WTC11 (cell line): ENCODE data around the gene MEDAG. TPM values are rescaled to one million over a fixed set of nuclear protein-coding genes. Genes with fewer than 3 reads are reported as not detected.

Experiments used
- ATAC-seq: fragments of 200-7000 bp; cut with Tn5 transposase; 2 replicates; pipeline ENCODE4 v1.10.0; 2021; ENCODE audit warnings: mild to moderate bottlenecking, moderate library complexity
- CTCF ChIA-PET: fragments of 300-600 bp; sonication (Branson Sonifier 250); formaldehyde crosslinking; loops from one replicate; lab custom pipeline; 2021; ENCODE audit warnings: antibody characterized with exemption; lab: Charles Lee
- POLR2A ChIA-PET: fragments of 350-600 bp; sonication (Branson Sonifier 250); formaldehyde crosslinking; loops from one replicate; lab custom pipeline; 2021; ENCODE audit warnings: antibody characterized with exemption; lab: Charles Lee
- DNase-seq: peaks from one replicate; pipeline ENCODE4 v3.0.0; 2021; ENCODE audit warnings: low spot score
- H3K27ac Mint-ChIP-seq: 2 replicates; pipeline ENCODE4 v1.8.0; 2021; ENCODE audit warnings: mixed read lengths
- H3K27me3 Mint-ChIP-seq: 2 replicates; pipeline ENCODE4 v1.8.0; 2021; ENCODE audit warnings: low read depth, mild to moderate bottlenecking, moderate library complexity, mixed read lengths
- H3K36me3 Mint-ChIP-seq: 2 replicates; pipeline ENCODE4 v1.8.0; 2021; ENCODE audit warnings: mixed read lengths
- H3K4me1 Mint-ChIP-seq: 2 replicates; pipeline ENCODE4 v1.8.0; 2022; ENCODE audit warnings: mixed read lengths
- H3K4me3 Mint-ChIP-seq: 2 replicates; pipeline ENCODE4 v1.8.0; 2021; ENCODE audit warnings: mild to moderate bottlenecking, moderate library complexity, mixed read lengths
- H3K9me3 Mint-ChIP-seq: 2 replicates; pipeline ENCODE4 v1.8.0; 2021; ENCODE audit warnings: mixed read lengths
- ESRRA ChIP-seq: sonication (generic); formaldehyde crosslinking; IDR thresholded peaks from 2 replicates; pipeline ENCODE4 v1.8.1; 2022; ENCODE audit warnings: mild to moderate bottlenecking, missing genetic modification reagents, borderline replicate concordance
- HMGA2 ChIP-seq: fragments of 250-450 bp; sonication (Bioruptor Pico); IDR thresholded peaks from 2 replicates; pipeline ENCODE4 v1.4.0; 2021; ENCODE audit warnings: mild to moderate bottlenecking, moderate library complexity
- HMGXB4 ChIP-seq: sonication (generic); formaldehyde crosslinking; IDR thresholded peaks from 2 replicates; pipeline ENCODE4 v1.8.1; 2023; ENCODE audit warnings: mild to moderate bottlenecking, moderate library complexity, missing genetic modification reagents
- IRF1 ChIP-seq: sonication (generic); formaldehyde crosslinking; IDR thresholded peaks from 2 replicates; pipeline ENCODE4 v1.8.0; 2023; ENCODE audit warnings: missing genetic modification reagents
- OVOL2 ChIP-seq: fragments of 250-450 bp; sonication (Bioruptor Pico); IDR thresholded peaks from 2 replicates; pipeline ENCODE4 v1.9.0; 2021; ENCODE audit warnings: mild to moderate bottlenecking, borderline replicate concordance
- PRRX2 ChIP-seq: fragments of 250-450 bp; sonication (Bioruptor Pico); IDR thresholded peaks from 2 replicates; pipeline ENCODE4 v1.8.0; 2021; ENCODE audit warnings: mild to moderate bottlenecking
- TEAD4 ChIP-seq: sonication (generic); formaldehyde crosslinking; IDR thresholded peaks from 2 replicates; pipeline ENCODE4 v1.8.0; 2022; ENCODE audit warnings: mild to moderate bottlenecking, missing genetic modification reagents
- USF1 ChIP-seq: sonication (generic); formaldehyde crosslinking; IDR thresholded peaks from 2 replicates; pipeline ENCODE4 v1.8.0; 2022; ENCODE audit warnings: mild to moderate bottlenecking, missing genetic modification reagents
- ZNF121 ChIP-seq: sonication (generic); formaldehyde crosslinking; IDR thresholded peaks from 2 replicates; pipeline ENCODE4 v1.8.0; 2023; ENCODE audit warnings: missing genetic modification reagents
- total RNA-seq: library from RNA; stranded (reverse); gene quantifications from 3 replicates; pipeline ENCODE4 v1.2.3, GENCODE V29; 2021
- TF ChIP-seq, protein P1 (sequence below): sonication (generic); formaldehyde crosslinking; IDR thresholded peaks from 2 replicates; pipeline ENCODE4 v1.8.1; 2023; ENCODE audit warnings: mild to moderate bottlenecking, missing genetic modification reagents, moderate library complexity
- TF ChIP-seq, protein P2 (sequence below): fragments of 250-450 bp; sonication (Bioruptor Pico); IDR thresholded peaks from 2 replicates; pipeline ENCODE4 v1.9.0; 2021; ENCODE audit warnings: mild to moderate bottlenecking, borderline replicate concordance
- TF ChIP-seq, protein P3 (sequence below): sonication (generic); formaldehyde crosslinking; IDR thresholded peaks from 2 replicates; pipeline ENCODE4 v1.8.1; 2023; ENCODE audit warnings: mild to moderate bottlenecking, missing genetic modification reagents
- TF ChIP-seq, protein P4 (sequence below): sonication (generic); formaldehyde crosslinking; IDR thresholded peaks from 2 replicates; pipeline ENCODE4 v1.8.1; 2023; ENCODE audit warnings: mild to moderate bottlenecking, missing genetic modification reagents
- TF ChIP-seq, protein P5 (sequence below): sonication (generic); formaldehyde crosslinking; IDR thresholded peaks from 2 replicates; pipeline ENCODE4 v1.8.1; 2022; ENCODE audit warnings: mild to moderate bottlenecking, missing genetic modification reagents, moderate library complexity, borderline replicate concordance
- TF ChIP-seq, protein P6 (sequence below): sonication (generic); formaldehyde crosslinking; IDR thresholded peaks from 2 replicates; pipeline ENCODE4 v1.8.0; 2022; ENCODE audit warnings: mild to moderate bottlenecking, missing genetic modification reagents
- TF ChIP-seq, protein P7 (sequence below): fragments of 250-450 bp; sonication (Bioruptor Pico); IDR thresholded peaks from 2 replicates; pipeline ENCODE4 v1.9.0; 2021; ENCODE audit warnings: mild to moderate bottlenecking

MEDAG gene
- total RNA-seq, 1 experiment from 2014 or later, result 2.1 TPM

DNA sequence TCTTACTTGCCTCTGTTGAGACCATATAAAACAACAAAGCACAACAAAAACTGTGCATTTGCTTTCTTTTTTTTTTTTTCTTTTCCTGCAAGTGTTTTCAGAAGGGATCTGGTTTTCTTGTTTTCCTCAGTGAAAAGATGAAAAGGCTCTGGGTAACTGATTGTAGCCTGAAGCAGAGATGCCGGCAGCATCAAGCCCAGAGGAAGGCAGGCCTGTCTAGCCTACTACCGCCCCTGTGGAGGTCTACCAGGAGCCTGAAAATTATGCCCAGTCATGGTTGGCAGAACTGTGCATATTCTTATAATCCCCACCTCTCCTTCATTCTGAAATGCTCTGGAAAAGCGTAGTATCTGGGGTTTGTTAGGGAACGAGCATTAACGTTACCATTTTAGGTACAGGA lies 32.6 kb upstream of the MEDAG start:
- Mint-ChIP-seq H3K4me3 (no peak overlapping the region), H3K27ac (no peak overlapping the region), H3K36me3 (no peaks in the 10 kb centered on the region), H3K9me3 (no peaks in the 10 kb centered on the region), H3K27me3 (no peaks in the 10 kb centered on the region), H3K4me1 (peaks cover 54% of the 10 kb centered on the region)
- ChIA-PET CTCF (interaction anchor here (1.0 to 3.6 kb wide), 3 partner anchors 8 to 171 kb away, joined by 3 to 15 read pairs (median 6); no protein-coding TSS in a partner anchor), POLR2A (interaction anchor here (0.6 kb wide), 1 partner anchor 10 kb away, joined by 4 read pairs; no protein-coding TSS in a partner anchor)
- no peak for TF ChIP-seq ZNF121 (CRISPR knock-in tag)
- TF ChIP-seq, protein P1, sequence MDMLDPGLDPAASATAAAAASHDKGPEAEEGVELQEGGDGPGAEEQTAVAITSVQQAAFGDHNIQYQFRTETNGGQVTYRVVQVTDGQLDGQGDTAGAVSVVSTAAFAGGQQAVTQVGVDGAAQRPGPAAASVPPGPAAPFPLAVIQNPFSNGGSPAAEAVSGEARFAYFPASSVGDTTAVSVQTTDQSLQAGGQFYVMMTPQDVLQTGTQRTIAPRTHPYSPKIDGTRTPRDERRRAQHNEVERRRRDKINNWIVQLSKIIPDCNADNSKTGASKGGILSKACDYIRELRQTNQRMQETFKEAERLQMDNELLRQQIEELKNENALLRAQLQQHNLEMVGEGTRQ (CRISPR knock-in tag), result no peak
- TF ChIP-seq, protein P2, sequence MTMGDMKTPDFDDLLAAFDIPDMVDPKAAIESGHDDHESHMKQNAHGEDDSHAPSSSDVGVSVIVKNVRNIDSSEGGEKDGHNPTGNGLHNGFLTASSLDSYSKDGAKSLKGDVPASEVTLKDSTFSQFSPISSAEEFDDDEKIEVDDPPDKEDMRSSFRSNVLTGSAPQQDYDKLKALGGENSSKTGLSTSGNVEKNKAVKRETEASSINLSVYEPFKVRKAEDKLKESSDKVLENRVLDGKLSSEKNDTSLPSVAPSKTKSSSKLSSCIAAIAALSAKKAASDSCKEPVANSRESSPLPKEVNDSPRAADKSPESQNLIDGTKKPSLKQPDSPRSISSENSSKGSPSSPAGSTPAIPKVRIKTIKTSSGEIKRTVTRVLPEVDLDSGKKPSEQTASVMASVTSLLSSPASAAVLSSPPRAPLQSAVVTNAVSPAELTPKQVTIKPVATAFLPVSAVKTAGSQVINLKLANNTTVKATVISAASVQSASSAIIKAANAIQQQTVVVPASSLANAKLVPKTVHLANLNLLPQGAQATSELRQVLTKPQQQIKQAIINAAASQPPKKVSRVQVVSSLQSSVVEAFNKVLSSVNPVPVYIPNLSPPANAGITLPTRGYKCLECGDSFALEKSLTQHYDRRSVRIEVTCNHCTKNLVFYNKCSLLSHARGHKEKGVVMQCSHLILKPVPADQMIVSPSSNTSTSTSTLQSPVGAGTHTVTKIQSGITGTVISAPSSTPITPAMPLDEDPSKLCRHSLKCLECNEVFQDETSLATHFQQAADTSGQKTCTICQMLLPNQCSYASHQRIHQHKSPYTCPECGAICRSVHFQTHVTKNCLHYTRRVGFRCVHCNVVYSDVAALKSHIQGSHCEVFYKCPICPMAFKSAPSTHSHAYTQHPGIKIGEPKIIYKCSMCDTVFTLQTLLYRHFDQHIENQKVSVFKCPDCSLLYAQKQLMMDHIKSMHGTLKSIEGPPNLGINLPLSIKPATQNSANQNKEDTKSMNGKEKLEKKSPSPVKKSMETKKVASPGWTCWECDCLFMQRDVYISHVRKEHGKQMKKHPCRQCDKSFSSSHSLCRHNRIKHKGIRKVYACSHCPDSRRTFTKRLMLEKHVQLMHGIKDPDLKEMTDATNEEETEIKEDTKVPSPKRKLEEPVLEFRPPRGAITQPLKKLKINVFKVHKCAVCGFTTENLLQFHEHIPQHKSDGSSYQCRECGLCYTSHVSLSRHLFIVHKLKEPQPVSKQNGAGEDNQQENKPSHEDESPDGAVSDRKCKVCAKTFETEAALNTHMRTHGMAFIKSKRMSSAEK (CRISPR knock-in tag), result no peak
- TF ChIP-seq, protein P3, sequence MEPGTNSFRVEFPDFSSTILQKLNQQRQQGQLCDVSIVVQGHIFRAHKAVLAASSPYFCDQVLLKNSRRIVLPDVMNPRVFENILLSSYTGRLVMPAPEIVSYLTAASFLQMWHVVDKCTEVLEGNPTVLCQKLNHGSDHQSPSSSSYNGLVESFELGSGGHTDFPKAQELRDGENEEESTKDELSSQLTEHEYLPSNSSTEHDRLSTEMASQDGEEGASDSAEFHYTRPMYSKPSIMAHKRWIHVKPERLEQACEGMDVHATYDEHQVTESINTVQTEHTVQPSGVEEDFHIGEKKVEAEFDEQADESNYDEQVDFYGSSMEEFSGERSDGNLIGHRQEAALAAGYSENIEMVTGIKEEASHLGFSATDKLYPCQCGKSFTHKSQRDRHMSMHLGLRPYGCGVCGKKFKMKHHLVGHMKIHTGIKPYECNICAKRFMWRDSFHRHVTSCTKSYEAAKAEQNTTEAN (CRISPR knock-in tag), result no peak
- TF ChIP-seq, protein P4, sequence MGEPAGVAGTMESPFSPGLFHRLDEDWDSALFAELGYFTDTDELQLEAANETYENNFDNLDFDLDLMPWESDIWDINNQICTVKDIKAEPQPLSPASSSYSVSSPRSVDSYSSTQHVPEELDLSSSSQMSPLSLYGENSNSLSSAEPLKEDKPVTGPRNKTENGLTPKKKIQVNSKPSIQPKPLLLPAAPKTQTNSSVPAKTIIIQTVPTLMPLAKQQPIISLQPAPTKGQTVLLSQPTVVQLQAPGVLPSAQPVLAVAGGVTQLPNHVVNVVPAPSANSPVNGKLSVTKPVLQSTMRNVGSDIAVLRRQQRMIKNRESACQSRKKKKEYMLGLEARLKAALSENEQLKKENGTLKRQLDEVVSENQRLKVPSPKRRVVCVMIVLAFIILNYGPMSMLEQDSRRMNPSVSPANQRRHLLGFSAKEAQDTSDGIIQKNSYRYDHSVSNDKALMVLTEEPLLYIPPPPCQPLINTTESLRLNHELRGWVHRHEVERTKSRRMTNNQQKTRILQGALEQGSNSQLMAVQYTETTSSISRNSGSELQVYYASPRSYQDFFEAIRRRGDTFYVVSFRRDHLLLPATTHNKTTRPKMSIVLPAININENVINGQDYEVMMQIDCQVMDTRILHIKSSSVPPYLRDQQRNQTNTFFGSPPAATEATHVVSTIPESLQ (CRISPR knock-in tag), result no peak
- DNase-seq, result no peak
- ATAC-seq, result no peak

DNA sequence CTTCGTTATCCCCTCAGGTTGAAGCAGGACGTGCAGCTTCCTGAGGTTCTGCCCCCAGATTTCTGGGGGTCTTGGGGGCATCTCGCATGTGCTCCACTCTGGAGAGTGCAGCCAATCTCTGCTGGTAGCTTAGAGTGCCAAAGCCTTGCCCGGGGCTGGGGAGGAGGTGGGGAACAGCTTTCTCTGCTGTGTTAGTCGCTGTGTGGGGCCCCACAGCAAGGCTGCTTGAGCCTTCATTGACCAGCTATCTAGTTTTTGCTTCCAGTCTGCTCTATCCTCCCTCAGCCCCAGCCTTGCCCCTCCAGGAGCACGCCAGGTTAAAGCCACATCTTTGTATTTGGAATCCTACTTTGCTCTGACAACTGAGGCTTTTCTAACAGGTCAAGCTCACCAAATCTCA lies 32.0 kb upstream of the MEDAG start:
- H3K4me1 Mint-ChIP-seq, result peaks cover 49% of the 10 kb centered on the region
- H3K27me3 Mint-ChIP-seq, result no peaks in the 10 kb centered on the region
- no peaks in the 10 kb centered on the region for H3K36me3 Mint-ChIP-seq
- H3K4me3 Mint-ChIP-seq, result no peak overlapping the region
- no peak for ATAC-seq
- POLR2A ChIA-PET, result no interaction called here
- H3K9me3 Mint-ChIP-seq, result no peaks in the 10 kb centered on the region
- CTCF ChIA-PET, result interaction anchor here (1.0 to 3.6 kb wide), 3 partner anchors 9 to 171 kb away, joined by 3 to 15 read pairs (median 6); no protein-coding TSS in a partner anchor
- no peak for DNase-seq
- no peak overlapping the region for H3K27ac Mint-ChIP-seq
- TF ChIP-seq, protein P5, sequence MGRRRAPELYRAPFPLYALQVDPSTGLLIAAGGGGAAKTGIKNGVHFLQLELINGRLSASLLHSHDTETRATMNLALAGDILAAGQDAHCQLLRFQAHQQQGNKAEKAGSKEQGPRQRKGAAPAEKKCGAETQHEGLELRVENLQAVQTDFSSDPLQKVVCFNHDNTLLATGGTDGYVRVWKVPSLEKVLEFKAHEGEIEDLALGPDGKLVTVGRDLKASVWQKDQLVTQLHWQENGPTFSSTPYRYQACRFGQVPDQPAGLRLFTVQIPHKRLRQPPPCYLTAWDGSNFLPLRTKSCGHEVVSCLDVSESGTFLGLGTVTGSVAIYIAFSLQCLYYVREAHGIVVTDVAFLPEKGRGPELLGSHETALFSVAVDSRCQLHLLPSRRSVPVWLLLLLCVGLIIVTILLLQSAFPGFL (CRISPR knock-in tag), result no peak
- TF ChIP-seq HMGA2 (CRISPR knock-in tag) (no peak), ESRRA (no peak), IRF1 (CRISPR knock-in tag) (no peak), TEAD4 (no peak), PRRX2 (no peak), OVOL2 (CRISPR knock-in tag) (no peak), USF1 (CRISPR knock-in tag) (no peak), HMGXB4 (CRISPR knock-in tag) (no peak)
- TF ChIP-seq, protein P6, sequence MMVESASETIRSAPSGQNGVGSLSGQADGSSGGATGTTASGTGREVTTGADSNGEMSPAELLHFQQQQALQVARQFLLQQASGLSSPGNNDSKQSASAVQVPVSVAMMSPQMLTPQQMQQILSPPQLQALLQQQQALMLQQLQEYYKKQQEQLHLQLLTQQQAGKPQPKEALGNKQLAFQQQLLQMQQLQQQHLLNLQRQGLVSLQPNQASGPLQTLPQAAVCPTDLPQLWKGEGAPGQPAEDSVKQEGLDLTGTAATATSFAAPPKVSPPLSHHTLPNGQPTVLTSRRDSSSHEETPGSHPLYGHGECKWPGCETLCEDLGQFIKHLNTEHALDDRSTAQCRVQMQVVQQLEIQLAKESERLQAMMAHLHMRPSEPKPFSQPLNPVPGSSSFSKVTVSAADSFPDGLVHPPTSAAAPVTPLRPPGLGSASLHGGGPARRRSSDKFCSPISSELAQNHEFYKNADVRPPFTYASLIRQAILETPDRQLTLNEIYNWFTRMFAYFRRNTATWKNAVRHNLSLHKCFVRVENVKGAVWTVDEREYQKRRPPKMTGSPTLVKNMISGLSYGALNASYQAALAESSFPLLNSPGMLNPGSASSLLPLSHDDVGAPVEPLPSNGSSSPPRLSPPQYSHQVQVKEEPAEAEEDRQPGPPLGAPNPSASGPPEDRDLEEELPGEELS, result no peak
- TF ChIP-seq, protein P7, sequence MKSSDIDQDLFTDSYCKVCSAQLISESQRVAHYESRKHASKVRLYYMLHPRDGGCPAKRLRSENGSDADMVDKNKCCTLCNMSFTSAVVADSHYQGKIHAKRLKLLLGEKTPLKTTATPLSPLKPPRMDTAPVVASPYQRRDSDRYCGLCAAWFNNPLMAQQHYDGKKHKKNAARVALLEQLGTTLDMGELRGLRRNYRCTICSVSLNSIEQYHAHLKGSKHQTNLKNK, result no peak
